Inferior parietal cortex (tissue), 1 donor: ENCODE data around the gene GOLGA6L2.
"Not testable (repeated sequence)": the region's sequence is repeated elsewhere in the genome, so short reads cannot be mapped to it uniquely, and the experiment has no call there.

Experiments
- DNase-seq: peaks from one replicate; pipeline ENCODE4 v3.0.0-alpha.2; 2016; ENCODE audit errors: extremely low spot score

GOLGA6L2 gene

DNA sequence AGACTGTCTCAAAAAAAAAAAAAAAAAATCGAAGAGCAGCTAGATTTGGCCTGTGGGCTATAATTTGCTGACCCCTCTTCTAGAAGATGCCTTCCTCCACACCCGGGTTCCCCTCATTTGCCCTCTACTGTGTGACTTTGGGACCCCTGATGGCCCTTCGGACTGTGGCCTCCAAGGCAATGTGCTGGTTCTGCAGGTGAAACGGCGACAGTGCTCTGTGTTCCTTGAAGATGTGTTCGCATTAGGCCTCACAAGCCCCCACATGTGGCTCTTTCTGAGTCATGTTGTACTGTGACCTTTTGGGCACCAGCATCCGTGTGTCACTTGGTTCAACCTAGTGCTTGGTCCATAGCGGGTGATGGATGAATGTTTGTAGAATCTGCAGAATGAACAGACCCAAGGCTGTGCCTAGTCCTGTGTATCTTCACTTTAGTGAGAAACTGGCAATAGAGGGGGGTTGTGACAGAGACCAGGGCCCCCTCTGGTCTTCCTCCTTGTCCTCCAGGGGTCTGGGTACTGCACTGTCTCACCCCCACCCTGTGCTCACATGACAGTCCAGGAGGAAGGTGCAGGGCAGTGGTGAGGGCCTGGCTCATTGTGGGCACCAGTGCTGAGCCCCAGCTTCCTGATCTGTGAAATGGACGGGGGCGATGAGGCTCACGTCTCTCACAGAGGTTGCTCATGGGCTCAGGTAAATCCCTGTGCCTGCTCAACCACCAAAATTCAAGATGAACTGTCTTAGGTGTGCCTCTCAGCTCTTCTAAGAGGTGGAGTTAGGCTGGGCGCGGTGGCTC, 22.7 kb downstream of the GOLGA6L2 start:
- DNase-seq = no peak

GRCh38 chr15:23422946-23423708, 23.9 kb downstream of the GOLGA6L2 start:
- DNase-seq = no peak

- DNase-seq = no peak
These were observed 24.7 kb downstream of the GOLGA6L2 start for GRCh38 chr15:23422099-23422945.

DNA sequence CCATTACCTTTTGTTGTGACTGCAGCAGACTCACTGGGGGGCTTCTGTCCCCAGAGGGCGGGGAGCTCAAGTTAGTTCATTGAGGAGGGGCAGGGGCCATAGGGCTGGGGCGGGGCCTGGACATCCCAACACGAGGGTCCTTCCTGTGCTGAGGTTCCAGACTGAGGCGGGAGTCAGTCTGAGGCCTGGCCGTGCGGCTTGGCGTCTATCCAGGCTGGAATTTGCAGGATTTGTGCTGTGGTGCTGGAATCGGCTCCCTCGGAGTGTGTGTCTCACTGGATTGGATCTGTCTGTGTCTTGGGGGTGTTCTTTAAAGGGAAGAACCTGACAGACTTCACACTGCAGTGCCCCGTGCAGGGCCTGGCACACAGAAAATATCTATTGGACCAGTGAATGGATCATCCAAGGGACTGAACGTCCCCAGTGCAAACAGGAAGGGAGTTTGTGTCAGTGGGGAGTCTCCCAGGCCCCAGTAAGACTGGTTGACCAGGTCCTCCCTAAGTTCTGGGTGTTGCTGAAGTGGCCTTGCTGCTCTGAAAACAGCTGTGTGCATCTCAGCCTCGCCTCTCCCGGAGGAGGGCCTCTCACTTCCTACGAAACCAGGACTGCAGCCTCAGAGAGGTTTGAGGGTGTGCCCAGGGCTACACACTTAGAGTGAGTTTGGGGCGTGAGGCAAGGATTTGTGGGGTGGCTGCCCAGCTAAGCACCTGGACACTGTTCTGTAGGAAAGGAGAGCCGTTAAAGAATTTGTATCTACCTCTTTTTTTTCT, 26.1 kb downstream of the GOLGA6L2 start:
- DNase-seq = no peak

DNA sequence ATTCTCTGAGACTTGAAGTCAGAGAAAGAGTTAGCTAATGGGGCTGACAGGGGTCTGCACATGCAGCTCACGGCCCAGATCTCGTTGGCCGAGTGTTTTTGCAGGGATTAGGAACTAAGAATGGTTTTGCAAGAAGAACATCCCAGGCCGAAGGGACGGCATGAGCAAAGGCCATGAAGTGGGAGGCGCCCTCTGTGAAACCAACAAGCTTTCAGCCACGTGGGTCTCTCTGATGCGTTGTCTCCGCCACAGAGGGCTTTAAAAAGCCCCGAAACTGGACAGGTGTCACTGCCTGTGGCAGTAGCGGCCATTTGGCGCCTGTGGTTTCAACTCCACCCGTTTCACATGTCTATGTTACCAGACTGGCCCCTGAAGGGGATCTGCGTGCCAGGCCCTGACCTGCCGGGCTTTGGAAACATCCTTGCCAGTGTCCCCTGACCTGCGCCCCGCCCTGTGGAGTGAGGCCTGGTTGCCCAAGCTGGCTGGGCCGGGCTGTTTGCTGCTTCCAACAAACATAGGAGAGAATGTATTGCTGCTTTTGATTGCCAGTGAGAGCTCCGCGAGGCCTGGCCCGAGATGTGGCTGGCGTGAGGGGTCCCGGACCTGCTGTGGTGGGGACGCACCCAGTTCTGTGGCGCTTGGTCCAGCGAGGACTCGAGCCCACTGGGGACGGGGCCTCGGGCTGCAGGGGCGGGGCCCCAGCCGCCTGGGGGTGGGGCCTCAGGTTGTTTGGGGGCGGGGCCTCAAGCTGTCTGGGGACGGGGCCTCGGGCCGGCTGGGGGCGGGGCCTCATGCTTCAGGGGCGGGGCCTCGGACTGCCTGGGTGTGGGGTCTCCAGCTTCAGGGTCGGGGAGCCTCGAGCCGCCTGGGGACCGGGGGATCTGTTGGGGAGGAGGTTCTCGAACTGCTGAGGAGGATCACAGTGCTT, 30.4 kb downstream of the GOLGA6L2 start:
- DNase-seq = no peak

DNA sequence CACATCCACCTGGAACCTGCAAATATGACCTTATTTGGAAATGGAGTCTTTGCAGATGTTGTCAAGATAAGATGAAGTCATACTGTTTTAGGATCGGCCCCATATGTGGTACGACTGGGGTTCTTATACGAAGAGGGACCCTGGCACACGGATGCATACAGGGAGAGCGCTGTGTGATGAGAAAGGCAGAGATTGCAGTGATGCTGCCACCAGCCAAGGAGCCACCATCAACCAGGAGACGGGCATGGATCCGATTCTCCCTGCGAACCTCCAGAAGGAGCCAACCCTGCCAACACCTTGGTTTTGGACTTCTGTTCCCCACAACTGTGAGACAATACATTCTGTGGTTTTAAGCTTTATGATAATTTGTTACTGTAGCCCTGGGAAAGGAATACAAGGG, 31.2 kb downstream of the GOLGA6L2 start:
- not testable (repeated sequence) for DNase-seq

GRCh38 chr15:23415321-23415865, 31.6 kb downstream of the GOLGA6L2 start:
- DNase-seq = no peak

- DNase-seq = not testable (repeated sequence)
These were observed 34.0 kb downstream of the GOLGA6L2 start for GRCh38 chr15:23412881-23413600.

- no peak for DNase-seq
These were observed 35.2 kb downstream of the GOLGA6L2 start for GRCh38 chr15:23411841-23412240.

DNA sequence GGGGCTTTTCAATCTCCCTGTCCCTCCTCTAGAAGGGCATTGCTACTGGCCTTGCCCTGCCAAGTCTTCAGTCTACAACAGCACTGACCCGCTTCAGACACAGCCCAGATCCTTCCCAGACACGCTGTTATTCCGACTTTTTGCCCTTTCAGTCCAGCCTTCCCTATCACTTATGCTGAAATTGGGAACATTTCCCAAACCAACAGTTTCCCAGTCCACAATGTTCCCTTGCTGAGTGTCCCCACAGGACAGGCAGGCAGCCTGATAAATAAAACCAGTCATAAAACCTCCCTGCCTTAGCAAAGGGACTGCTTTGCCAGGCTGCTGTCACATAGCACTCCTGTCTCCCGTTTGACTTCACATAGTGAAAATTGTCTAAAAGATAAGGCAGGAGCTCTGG, 43.5 kb downstream of the GOLGA6L2 start:
- no peak for DNase-seq

DNA sequence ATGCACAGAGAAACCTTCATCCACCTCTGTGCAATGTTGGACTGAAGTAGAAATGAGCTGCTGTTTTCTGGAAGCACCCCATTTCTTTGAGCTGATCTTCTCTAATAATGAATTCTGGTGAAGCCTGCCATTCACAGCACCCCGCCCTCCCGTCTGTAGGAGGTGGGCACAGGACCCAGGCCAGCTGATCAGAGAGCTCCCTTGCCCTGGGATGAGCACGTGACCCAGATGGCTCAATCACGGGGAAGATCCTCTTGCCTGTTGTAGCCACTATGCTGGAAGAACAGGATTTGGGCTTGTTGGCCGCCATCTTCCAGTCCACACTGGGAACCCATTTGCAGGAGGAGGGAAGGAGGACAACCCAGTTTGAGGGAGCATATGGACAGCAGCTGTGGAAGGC, 44.5 kb downstream of the GOLGA6L2 start:
- no peak for DNase-seq

DNA sequence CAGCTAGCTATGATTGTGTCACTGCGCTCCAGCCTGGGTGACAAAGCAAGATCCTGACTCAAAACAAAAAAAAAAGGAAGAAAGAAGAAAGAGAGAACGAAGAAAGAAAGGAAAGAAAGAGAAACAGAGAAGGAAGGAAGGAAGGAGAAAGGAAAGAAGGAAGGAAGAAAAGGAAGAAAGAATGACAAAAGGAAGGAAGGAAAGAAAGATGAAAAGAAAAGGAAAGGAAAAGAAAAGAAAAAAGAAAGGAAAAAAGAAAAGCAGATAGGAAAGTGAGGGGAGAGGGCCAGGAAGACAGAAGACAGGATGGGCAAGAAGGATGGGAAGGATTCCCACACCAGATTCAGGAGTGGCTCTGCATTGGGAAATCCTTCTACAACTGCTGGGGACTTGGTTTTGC, 44.9 kb downstream of the GOLGA6L2 start:
- no peak for DNase-seq

DNA sequence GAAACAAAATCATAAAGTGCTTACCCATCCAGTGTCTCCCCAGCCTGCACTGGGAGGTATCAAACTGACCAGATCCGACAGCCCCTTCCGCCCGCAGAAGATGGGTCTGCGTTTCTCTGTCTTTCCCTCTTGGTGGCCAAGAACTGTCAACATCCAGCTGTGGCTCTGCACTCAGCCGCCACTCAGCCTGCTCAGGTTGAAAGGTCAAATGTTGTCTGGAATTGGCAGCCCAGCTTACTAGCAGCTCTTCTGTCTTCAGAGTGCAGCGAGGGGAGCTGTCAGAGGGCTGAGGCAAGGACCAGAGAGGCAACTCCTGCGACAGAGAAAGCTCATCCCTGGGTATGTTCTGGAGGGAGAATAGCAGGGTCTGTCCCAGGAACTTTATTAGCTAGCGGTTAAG, 45.4 kb downstream of the GOLGA6L2 start:
- DNase-seq = no peak

DNA sequence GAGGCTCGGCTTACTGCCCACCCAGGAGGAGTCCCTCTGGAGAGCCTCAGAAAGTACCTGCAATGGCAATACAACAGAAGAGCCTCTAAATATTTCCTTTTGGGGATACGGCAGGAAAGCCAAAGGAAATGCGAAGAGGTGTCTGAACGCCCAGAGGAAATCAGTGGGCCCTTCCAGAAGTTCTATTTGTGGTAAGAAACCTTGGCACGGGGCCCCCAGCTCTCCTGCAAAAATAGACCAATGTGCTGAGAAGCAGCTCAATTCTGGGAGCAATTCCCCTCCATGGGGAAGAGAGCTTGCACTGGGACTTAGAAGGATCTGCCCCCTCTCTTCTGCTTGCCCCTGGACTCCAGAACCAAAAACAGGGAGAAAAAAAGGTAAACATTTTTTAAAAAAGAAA, 47.8 kb downstream of the GOLGA6L2 start:
- DNase-seq = not testable (repeated sequence)

DNA sequence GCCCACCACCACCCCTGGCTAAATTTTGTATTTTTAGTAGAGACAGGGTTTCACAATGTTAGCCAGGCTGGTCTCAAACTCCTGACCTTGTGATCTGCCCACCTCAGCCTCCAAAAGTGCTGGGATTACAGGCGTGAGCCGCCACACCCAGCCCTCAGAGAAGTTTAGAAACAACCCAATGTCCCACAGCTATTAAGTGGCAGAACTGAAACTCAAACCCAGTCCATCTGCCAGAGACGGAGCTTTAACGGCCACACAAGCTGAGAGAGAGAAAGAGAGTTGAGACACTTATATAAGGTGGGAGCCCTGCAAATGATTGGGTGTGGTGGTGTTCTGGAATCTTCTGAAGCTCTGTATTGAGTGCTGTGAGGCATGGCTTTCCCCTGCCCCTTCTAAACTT, 48.7 kb downstream of the GOLGA6L2 start:
- not testable (repeated sequence) for DNase-seq

- DNase-seq = no peak
These were observed 49.3 kb downstream of the GOLGA6L2 start for GRCh38 chr15:23397779-23398178.

GRCh38 chr15:23395832-23396231, 51.2 kb downstream of the GOLGA6L2 start:
- no peak for DNase-seq

GRCh38 chr15:23395030-23395692, 51.9 kb downstream of the GOLGA6L2 start:
- DNase-seq = no peak
